ENCODE measurements around the gene PAX6. TPM values are rescaled to one million over a fixed set of nuclear protein-coding genes. Genes with fewer than 3 reads are reported as not detected.

The PAX6 gene
- total and polyA plus RNA-seq, 2 donors from 2014 or later: not detected

DNA sequence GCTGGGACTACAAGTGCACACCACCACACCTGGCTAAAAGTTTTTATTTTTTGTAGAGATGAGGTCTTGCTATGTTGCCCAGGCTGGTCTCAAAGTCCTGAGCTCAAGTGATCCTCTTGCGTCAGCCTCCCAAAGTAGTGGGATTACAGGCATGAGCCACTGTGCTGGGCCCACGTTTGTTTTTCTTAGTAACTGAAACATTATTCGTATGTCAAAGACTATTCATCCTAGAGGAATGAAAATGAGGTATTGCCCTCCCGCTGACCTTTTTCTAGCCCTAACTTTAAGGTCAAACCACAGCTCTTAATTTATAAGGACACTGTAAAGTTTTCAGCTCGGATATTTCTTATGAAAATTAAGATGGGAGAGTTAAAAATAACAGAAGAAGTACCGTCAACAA is 33.2 kb upstream of the PAX6 start:
- no peak for DNase-seq
- intact Hi-C loops (cut with DNase I): no loop called here
- Histone ChIP-seq H3K9ac (ENCODE audit: low read length in 3 of 3) (no peak overlapping the region), H3K27me3 (ENCODE audit: control insufficient read depth, insufficient read depth, low read length) (no peaks in the 10 kb centered on the region), H3K4me1 (ENCODE audit: control insufficient read depth in 2 of 3, insufficient read depth in 2 of 3, low read depth in 1 of 3, low read length in 3 of 3) (no peaks in the 10 kb centered on the region), H3K4me3 (ENCODE audit: low read length in 3 of 3) (no peak overlapping the region), H3K27ac (ENCODE audit: low read depth in 2 of 2, low read length in 2 of 2) (no peak overlapping the region), H3K9me3 (ENCODE audit: control insufficient read depth in 2 of 3, insufficient read depth in 1 of 3, low read length in 3 of 3) (no peaks in the 10 kb centered on the region), H3K36me3 (ENCODE audit: control insufficient read depth in 2 of 3, insufficient read depth in 3 of 3, low read length in 3 of 3) (no peaks in the 10 kb centered on the region)
- no peak for FAIRE-seq
- TF ChIP-seq CTCF (IDR thresholded peaks at IDR 0.05; ENCODE audit: borderline replicate concordance, extremely low read depth, insufficient read depth): no peak

DNA sequence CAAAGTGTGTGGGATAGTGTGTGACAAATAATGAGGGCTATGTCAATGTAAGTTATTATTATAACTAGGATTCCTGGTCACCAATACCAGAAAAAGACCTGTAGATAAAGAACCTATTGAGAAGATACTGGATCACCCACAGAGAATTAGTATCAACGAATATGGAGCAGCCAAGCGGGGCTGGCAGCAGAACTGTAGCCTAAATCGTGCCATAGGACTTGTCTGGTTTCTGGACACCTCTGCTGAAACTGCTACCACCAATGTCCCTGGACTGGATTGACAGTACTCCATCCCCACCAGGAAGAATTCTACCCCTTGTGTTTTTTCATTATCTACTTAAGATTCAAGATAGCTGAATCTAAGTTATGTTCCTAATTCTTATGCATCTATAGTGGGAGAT is 30.3 kb upstream of the PAX6 start:
- Histone ChIP-seq H3K27ac (ENCODE audit: low read depth in 2 of 2, low read length in 2 of 2) (no peak overlapping the region), H3K4me3 (ENCODE audit: low read length in 3 of 3) (no peak overlapping the region), H3K36me3 (ENCODE audit: control insufficient read depth in 2 of 3, insufficient read depth in 3 of 3, low read length in 3 of 3) (no peaks in the 10 kb centered on the region), H3K27me3 (ENCODE audit: control insufficient read depth, insufficient read depth, low read length) (peaks cover 2% of the 10 kb centered on the region), H3K9ac (ENCODE audit: low read length in 3 of 3) (no peak overlapping the region), H3K9me3 (ENCODE audit: control insufficient read depth in 2 of 3, insufficient read depth in 1 of 3, low read length in 3 of 3) (no peaks in the 10 kb centered on the region), H3K4me1 (ENCODE audit: control insufficient read depth in 2 of 3, insufficient read depth in 2 of 3, low read depth in 1 of 3, low read length in 3 of 3) (no peaks in the 10 kb centered on the region)
- TF ChIP-seq CTCF (IDR thresholded peaks at IDR 0.05; ENCODE audit: borderline replicate concordance, extremely low read depth, insufficient read depth): no peak
- DNase-seq: no peak
- FAIRE-seq: no peak
- intact Hi-C loops (cut with DNase I): no loop called here

DNA sequence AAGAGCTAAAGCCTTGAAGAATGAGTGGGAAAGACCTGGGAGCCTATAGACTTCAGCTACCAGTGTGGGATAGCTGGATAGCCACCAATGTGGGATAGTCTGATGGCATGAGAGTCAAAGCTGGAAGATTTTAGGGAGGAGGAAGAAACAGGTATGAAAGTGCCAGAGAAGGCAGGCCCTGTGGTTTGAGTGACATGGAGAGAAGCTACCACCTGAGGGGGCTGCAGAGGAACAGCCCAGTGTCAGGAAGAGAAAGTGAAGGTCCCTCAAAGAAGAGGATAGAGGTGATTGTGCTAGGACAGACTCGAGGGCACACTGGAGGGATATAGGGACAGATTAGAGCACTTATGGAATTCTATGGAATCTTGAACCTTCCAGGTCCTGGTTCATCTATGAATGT is 23.1 kb upstream of the PAX6 start:
- H3K9ac ChIP-seq (ENCODE audit: low read length in 3 of 3): no peak overlapping the region
- TF ChIP-seq CTCF (IDR thresholded peaks at IDR 0.05; ENCODE audit: borderline replicate concordance, extremely low read depth, insufficient read depth): no peak
- no peaks in the 10 kb centered on the region for H3K4me1 ChIP-seq (ENCODE audit: control insufficient read depth in 2 of 3, insufficient read depth in 2 of 3, low read depth in 1 of 3, low read length in 3 of 3)
- H3K27ac ChIP-seq (ENCODE audit: low read depth in 2 of 2, low read length in 2 of 2): no peak overlapping the region
- peaks cover 35% of the 10 kb centered on the region for H3K27me3 ChIP-seq (ENCODE audit: control insufficient read depth, insufficient read depth, low read length)
- peaks cover 0 to 3% (median 0%) of the 10 kb centered on the region in 3 donors for H3K9me3 ChIP-seq (ENCODE audit: control insufficient read depth in 2 of 3, insufficient read depth in 1 of 3, low read length in 3 of 3)
- DNase-seq (no peak), FAIRE-seq (no peak)
- no peaks in the 10 kb centered on the region for H3K36me3 ChIP-seq (ENCODE audit: control insufficient read depth in 2 of 3, insufficient read depth in 3 of 3, low read length in 3 of 3)
- intact Hi-C loops (cut with DNase I): no loop called here
- no peak overlapping the region for H3K4me3 ChIP-seq (ENCODE audit: low read length in 3 of 3)

DNA sequence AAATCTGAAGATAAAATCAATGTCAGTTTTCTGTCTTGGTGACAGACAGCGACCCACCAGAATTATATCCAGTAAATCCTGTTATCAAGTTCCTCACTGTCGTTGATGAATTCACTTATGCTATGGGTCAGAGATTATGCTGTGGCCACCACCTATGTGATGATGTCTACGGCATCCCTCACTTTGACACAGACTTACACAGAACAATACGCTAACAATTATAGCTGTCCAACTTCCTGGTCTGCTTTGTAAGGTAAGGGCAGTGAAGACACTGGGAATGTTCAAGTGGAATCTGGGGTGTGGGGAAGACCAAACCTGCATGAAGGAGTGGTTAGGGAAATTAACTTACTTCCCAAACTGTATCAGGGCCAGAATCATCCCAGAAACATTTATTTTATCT is 19.3 kb upstream of the PAX6 start:
- intact Hi-C loops (cut with DNase I): no loop called here
- no peak for TF ChIP-seq CTCF (IDR thresholded peaks at IDR 0.05; ENCODE audit: borderline replicate concordance, extremely low read depth, insufficient read depth)
- Histone ChIP-seq H3K27ac (ENCODE audit: low read depth in 2 of 2, low read length in 2 of 2) (no peak overlapping the region), H3K4me3 (ENCODE audit: low read length in 3 of 3) (no peak overlapping the region), H3K27me3 (ENCODE audit: control insufficient read depth, insufficient read depth, low read length) (peaks cover 63% of the 10 kb centered on the region), H3K9me3 (ENCODE audit: control insufficient read depth in 2 of 3, insufficient read depth in 1 of 3, low read length in 3 of 3) (peaks cover 0 to 3% (median 0%) of the 10 kb centered on the region in 3 donors), H3K4me1 (ENCODE audit: control insufficient read depth in 2 of 3, insufficient read depth in 2 of 3, low read depth in 1 of 3, low read length in 3 of 3) (no peaks in the 10 kb centered on the region), H3K36me3 (ENCODE audit: control insufficient read depth in 2 of 3, insufficient read depth in 3 of 3, low read length in 3 of 3) (no peaks in the 10 kb centered on the region), H3K9ac (ENCODE audit: low read length in 3 of 3) (no peak overlapping the region)
- FAIRE-seq (no peak), DNase-seq (no peak)
